ENCODE data around the gene FALEC.

FALEC gene

GRCh38 chr1:150552128-150552910 lies 36.8 kb downstream of the FALEC start:
- TF ChIP-seq, protein P1, sequence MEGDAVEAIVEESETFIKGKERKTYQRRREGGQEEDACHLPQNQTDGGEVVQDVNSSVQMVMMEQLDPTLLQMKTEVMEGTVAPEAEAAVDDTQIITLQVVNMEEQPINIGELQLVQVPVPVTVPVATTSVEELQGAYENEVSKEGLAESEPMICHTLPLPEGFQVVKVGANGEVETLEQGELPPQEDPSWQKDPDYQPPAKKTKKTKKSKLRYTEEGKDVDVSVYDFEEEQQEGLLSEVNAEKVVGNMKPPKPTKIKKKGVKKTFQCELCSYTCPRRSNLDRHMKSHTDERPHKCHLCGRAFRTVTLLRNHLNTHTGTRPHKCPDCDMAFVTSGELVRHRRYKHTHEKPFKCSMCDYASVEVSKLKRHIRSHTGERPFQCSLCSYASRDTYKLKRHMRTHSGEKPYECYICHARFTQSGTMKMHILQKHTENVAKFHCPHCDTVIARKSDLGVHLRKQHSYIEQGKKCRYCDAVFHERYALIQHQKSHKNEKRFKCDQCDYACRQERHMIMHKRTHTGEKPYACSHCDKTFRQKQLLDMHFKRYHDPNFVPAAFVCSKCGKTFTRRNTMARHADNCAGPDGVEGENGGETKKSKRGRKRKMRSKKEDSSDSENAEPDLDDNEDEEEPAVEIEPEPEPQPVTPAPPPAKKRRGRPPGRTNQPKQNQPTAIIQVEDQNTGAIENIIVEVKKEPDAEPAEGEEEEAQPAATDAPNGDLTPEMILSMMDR (IDR thresholded peaks at IDR 0.05; ENCODE audit: extremely low read depth, insufficient read depth, missing control alignments), result no peak

GRCh38 chr1:150552911-150553289 lies 37.3 kb downstream of the FALEC start:
- in situ Hi-C loops (cut with MboI; ENCODE audit: low pct_unique_long_range_greater_than_20kb, low sequenced_read_pairs, unreplicated experiment), result no loop called here
- DNase-seq (ENCODE audit: low spot score), result no peak
- TF ChIP-seq, protein P1 (IDR thresholded peaks at IDR 0.05; ENCODE audit: extremely low read depth, insufficient read depth, missing control alignments), result no peak

More at GRCh38 chr1:150552128-150552910, 36.8 kb downstream of the FALEC start:
- no peak for DNase-seq (ENCODE audit: low spot score)
- in situ Hi-C loops (cut with MboI; ENCODE audit: low pct_unique_long_range_greater_than_20kb, low sequenced_read_pairs, unreplicated experiment), result no loop called here

DNA sequence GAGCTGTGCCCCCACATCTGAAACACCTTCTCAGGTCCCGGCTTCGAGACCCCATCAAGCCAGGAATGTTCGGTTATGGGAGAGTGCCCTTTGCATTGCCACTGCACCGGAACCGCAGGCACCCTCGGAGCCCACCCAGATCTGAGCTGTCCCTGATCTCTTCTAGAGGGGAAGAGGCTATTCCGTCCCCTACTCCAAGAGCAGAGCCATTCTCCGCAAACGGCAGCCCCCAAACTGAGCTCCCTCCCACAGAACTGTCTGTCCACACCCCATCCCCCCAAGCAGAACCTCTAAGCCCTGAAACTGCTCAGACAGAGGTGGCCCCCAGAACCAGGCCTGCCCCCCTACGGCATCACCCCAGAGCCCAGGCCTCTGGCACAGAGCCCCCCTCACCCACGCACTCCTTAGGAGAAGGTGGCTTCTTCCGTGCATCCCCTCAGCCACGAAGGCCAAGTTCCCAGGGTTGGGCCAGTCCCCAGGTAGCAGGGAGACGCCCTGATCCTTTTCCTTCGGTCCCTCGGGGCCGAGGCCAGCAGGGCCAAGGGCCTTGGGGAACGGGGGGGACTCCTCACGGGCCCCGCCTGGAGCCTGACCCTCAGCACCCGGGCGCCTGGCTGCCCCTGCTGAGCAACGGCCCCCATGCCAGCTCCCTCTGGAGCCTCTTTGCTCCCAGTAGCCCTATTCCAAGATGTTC lies 38.0 kb downstream of the FALEC start:
- TF ChIP-seq, protein P1 (IDR thresholded peaks at IDR 0.05; ENCODE audit: extremely low read depth, insufficient read depth, missing control alignments), result no peak
- in situ Hi-C loops (cut with MboI; ENCODE audit: low pct_unique_long_range_greater_than_20kb, low sequenced_read_pairs, unreplicated experiment), result no loop called here
- DNase-seq (ENCODE audit: low spot score), result no peak

DNA sequence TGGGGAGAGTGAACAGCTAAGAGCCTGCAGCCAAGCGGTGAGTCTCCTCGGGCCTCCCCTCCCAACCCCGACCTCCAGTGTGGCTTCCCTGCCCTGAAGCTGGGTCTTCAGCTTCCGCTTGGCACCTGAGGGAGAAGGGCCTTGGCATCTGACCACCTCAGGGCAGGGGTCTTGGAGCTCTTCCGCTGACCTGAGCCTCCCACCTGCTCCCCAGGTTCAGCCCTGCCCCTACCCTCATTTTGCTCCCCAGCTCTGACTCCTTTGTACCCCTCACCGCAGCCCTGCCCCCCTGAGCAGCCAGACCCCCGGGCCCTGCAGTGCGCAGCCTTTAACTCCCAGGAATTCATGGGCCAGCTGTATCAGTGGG lies 38.5 kb downstream of the FALEC start:
- no peak for DNase-seq (ENCODE audit: low spot score)
- TF ChIP-seq, protein P1 (IDR thresholded peaks at IDR 0.05; ENCODE audit: extremely low read depth, insufficient read depth, missing control alignments), result no peak
- in situ Hi-C loops (cut with MboI; ENCODE audit: low pct_unique_long_range_greater_than_20kb, low sequenced_read_pairs, unreplicated experiment), result no loop called here

- DNase-seq (ENCODE audit: low spot score), result no peak
- TF ChIP-seq, protein P1 (IDR thresholded peaks at IDR 0.05; ENCODE audit: extremely low read depth, insufficient read depth, missing control alignments), result no peak
- in situ Hi-C loops (cut with MboI; ENCODE audit: low pct_unique_long_range_greater_than_20kb, low sequenced_read_pairs, unreplicated experiment), result no loop called here
Measured at GRCh38 chr1:150555198-150555970, 39.8 kb downstream of the FALEC start.

Data from GM13977 (cell line).